C4-2B (cell line): Measurements from ENCODE around the gene TRPM1.

ENCODE experiments used
- ZFX ChIP-seq: fragments of 450-650 bp; IDR thresholded peaks from 2 replicates; pipeline ENCODE4 v1.6.1; 2017
- TF ChIP-seq, protein P1 (sequence below): fragments of 450-650 bp; conservative IDR thresholded peaks from 2 replicates; pipeline ENCODE4 v1.5.1; 2017; ENCODE audit warnings: mild to moderate bottlenecking

DNA sequence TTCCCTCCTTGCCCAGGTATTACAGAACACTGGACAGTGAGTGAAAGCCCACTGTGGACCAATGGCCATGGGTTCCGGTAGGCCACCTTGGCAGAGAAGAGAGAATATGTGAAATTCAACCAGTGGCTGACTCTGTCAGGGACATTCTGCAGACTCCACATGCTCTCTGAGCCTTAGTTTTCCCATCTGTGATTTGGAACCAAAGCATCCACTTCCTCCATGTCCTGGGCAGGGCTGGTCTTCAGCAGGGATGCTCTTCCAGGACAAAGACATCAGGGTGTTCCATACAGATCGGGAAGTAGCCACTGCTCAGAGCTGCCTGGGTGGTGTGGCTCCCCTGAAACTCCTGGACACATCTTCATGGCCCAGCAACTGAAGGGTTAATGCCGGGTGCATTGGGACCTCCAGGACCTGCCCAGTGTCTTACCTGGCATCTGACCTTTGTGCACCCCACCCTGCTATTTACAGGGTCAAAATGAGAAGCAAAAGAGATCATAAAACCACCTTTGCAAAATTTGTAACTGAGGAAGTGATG, 28.3 kb upstream of the TRPM1 start:
- TF ChIP-seq, protein P1, sequence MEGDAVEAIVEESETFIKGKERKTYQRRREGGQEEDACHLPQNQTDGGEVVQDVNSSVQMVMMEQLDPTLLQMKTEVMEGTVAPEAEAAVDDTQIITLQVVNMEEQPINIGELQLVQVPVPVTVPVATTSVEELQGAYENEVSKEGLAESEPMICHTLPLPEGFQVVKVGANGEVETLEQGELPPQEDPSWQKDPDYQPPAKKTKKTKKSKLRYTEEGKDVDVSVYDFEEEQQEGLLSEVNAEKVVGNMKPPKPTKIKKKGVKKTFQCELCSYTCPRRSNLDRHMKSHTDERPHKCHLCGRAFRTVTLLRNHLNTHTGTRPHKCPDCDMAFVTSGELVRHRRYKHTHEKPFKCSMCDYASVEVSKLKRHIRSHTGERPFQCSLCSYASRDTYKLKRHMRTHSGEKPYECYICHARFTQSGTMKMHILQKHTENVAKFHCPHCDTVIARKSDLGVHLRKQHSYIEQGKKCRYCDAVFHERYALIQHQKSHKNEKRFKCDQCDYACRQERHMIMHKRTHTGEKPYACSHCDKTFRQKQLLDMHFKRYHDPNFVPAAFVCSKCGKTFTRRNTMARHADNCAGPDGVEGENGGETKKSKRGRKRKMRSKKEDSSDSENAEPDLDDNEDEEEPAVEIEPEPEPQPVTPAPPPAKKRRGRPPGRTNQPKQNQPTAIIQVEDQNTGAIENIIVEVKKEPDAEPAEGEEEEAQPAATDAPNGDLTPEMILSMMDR = no peak
- no peak for TF ChIP-seq ZFX
